Transverse colon (tissue), 3 donors: ENCODE results near the gene TEX12.

ENCODE experiments used
- CTCF ChIP-seq, 5 experiments: fragments of 200-600 bp in 3 of 5; fragments of 450-650 bp in 2 of 5; sonication (generic) in 3 of 5; IDR thresholded peaks; 1 replicate in 2 of 5; 2 replicates in 3 of 5; pipeline ENCODE4 v1.5.1; 2016 to 2017; ENCODE audit warnings: antibody characterized with exemption in 5 of 5, inconsistent platforms in 3 of 5, mild to moderate bottlenecking in 2 of 5, moderate library complexity in 1 of 5
- POLR2A ChIP-seq: fragments of 450-650 bp; IDR thresholded peaks from one replicate; pipeline ENCODE4 v1.6.1; 2016; ENCODE audit warnings: antibody characterized with exemption, mild to moderate bottlenecking, moderate library complexity

GRCh38 chr11:112174789-112175598 lies 7.8 kb downstream of the TEX12 start, which contains the start of gene BCO2:
- TF ChIP-seq CTCF (IDR thresholded peaks at IDR 0.05) (peak; percentile 76 to 97 (median 91)), POLR2A (no peak)
